Measurements from ENCODE around the gene NT5DC1.

NT5DC1 gene

GRCh38 chr6:116144605-116145004 lies 44.0 kb downstream of the NT5DC1 start:
- no peak for DNase-seq

DNA sequence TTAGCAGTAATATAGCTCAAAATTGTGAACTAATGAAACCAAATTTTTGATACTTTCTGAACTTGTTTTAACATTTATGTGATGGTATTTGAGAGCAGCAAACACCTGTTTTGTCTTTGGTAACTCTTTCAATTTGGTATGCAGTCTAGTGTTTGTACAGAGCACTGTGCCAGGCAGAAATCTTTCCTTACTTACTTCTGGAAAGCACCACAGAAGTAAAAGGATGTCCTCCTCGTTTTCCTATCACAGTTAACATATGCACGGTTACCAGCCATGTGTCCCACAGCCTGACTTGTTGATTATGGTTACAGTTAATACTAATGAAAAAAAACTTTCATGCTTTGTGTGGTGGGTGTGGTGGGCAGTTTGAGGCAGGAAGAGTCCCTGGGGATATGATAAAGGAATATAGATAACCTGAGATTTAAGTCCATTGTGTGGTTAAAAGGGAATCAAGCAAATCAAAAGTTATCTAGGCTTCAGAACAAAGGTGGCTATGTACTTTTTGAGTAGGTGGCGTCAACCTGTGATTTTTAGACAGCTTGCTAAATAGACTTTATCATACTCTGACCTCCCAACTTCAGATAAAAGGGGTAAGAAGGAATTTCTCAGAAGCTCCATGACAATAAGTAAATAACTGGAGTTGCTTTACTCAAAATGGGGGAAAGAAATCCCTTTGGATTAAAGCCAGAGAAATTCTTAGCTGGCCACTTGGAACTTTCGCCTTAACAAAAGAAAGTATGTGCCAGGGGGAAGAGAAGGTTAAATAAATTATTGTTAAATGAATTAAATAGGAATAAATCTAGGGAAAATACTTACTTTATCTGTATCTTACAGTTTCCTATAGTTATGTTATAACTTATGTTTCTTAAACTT lies 45.4 kb downstream of the NT5DC1 start:
- no peak for DNase-seq

GRCh38 chr6:116152620-116153019 lies 52.0 kb downstream of the NT5DC1 start:
- DNase-seq = no peak

DNA sequence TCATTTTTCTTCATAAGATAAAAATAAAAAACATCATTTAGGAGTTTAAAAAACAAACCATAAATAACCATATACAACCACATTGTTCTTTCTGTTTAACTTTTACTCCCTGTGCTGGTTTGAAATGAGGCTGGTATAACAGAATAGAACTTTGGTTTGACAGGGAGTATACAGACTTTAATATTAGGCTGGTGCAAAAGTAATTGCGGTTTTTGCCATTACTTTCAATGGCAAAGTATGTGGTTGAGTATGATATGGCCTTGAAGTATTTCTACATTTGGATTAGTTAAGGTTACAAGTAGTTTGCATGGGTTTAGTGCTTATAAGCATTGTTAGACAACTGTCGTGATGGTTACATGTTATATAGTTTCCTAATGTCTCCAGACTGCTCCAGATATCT lies 54.2 kb downstream of the NT5DC1 start:
- DNase-seq = no peak

- DNase-seq = no peak
Measured at GRCh38 chr6:116156405-116157326, 56.0 kb downstream of the NT5DC1 start.

GRCh38 chr6:116157391-116157790 lies 56.7 kb downstream of the NT5DC1 start:
- no peak for DNase-seq

- DNase-seq = no peak
Measured at GRCh38 chr6:116158641-116159040, 58.0 kb downstream of the NT5DC1 start.

DNA sequence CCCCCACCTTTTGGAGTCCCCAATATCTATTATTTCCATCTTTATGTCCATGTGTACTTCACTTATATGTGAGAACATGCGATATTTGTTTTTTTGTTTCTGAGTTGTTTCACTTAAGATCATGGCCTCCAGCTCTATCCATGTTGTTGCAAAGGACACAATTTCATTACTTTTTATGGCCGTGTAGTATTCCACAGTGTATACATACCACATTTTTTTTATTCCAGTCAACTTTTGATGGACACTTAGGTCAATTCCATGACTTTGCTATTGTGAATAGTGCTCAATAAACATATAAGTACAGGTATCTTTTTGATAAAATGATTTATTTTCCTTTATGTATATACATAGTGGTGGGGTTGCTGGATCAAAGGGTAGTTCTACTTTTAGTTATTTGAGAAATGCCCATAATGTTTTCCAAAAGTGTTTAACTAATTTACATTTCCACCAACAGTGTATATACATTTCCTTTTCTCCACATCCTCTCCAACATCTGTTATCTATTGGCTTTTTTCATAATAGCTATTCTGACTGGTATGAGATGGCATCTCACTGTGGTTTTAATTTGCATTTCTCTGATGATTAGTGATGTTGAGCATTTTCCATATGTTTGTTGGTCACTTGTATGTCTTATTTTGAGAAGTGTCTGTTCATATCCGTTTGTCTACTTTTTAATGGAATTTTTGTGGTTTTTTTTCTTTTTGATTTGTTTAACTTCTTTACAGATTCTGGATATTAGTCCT lies 59.3 kb downstream of the NT5DC1 start:
- no peak for DNase-seq

DNA sequence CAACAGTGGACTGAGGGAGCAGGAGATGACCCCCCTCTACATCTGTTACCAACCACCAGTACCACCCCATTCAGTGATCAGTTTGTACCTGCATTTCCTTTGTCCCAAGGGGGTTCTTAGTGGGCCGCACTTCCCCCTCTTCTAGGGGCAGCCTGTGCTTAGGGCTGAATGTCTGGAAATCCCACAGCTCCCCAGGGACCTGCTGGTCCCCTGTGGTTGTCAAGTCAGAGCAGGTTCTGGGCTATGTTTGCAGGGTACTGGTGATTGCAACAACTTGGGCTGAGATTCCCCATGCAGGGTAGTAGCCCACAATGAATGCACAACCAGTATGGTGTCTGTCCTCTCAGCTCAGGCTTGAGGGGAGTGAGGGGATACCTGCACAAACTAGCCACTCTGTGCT lies 64.9 kb downstream of the NT5DC1 start:
- DNase-seq = peak in 1 of 2 donors; percentile 26

- no peak for DNase-seq
Measured at GRCh38 chr6:116166369-116166768, 65.7 kb downstream of the NT5DC1 start.

DNA sequence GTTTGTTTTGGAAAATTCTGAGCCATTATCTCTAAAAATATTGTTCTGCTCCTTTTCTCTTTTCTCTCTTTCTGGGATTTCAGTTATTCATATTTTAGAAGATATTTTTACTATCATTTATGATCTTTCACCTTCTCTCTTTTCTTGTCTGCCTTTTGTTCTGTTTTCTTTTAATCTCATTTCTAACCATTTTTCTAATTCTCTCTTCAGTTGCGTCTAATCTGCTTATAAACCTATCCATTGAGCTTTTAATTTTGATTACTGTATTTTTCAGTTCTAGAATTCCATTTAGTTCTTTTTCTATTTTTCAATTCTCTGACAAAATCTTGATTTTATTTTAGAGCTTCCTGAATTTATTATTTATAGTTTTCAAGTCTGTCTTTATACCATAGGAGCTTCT lies 67.5 kb downstream of the NT5DC1 start:
- DNase-seq = no peak

DNA sequence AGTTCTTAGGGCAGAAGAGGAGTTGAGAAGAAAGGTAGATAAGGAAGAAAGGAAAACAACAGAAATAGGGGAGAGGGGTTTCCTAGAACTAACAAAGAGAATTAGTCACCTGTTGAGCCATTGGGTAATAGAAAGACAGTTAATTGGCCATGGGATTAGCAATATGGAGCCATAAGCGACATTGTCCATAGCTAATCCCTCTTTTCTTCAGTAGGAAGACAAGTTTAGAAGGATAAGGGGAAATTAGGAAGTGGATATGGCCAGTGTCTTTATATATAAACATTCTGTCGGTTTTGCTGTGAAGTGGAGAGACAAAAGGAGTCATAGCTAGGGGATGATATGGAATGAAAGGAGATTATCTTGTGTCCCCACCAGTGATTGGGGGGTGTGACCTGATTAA lies 69.2 kb downstream of the NT5DC1 start:
- DNase-seq = no peak

GRCh38 chr6:116170358-116171057 lies 69.9 kb downstream of the NT5DC1 start:
- DNase-seq = no peak

DNA sequence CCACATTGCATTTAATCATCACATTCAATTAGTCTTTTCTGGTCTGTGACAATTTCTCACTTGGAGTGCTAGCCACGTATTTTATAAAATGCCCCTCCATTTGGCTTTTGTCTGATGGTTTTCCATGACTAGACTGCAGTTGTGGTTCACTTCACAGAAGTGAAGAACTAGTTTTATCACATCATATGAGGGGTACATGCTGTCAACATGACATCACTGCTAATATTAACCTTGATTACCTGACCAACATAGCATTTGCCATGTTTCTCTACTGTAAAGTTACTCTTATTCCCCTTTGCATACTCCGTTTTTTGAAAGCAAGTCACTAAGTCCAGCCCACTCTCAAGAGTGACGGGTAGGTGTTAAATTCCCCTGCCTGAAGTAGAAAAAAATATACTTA lies 73.3 kb downstream of the NT5DC1 start:
- no peak for DNase-seq

- no peak for DNase-seq
Measured at GRCh38 chr6:116175344-116175743, 74.7 kb downstream of the NT5DC1 start.

DNA sequence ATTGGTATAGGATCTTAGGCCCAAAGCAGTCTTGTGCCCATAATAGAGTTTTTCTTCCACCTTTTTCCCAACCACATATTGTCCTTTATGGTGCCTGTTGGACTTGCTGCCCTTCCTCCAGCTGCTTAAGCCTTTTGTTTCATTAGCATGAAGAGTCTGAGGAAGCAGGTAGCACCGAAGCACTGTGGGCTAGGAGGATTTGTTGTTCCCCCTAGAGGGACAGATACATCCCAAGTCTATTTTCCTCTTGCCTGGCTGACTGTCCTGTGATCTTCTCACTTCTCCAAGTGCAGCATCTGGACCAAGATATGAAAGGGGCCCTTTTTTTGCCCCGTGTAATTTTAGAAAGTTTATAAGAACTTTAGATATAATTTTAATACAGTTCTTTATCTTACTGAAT lies 75.9 kb downstream of the NT5DC1 start:
- DNase-seq = no peak

GRCh38 chr6:116180375-116180774 lies 79.7 kb downstream of the NT5DC1 start:
- DNase-seq = no peak

GRCh38 chr6:116189472-116189871 lies 88.8 kb downstream of the NT5DC1 start:
- no peak for DNase-seq

- DNase-seq = no peak
Measured at GRCh38 chr6:116190550-116190949, 89.9 kb downstream of the NT5DC1 start.

DNA sequence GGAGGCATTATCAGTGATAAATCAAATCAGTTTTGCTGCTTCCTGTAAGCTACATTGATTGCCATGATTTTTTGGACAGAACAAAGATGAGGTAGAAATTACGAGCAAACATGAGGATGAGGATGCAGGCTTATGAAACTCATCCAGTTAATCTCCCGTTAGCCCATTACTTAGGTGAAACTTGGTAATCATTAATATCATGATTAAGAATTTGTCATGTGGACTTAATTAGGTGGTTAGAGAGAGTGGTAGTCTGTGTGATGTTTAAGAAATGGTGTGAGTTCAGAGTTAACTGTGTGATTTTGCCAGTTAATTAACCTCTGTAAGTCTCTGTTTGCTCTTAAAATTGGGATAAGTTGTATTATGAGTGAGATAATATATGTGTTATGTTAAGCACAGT lies 91.2 kb downstream of the NT5DC1 start:
- no peak for DNase-seq

GRCh38 chr6:116192786-116193185 lies 92.1 kb downstream of the NT5DC1 start:
- DNase-seq = no peak

- DNase-seq = no peak
Measured at GRCh38 chr6:116196841-116197240, 96.2 kb downstream of the NT5DC1 start.

Measured in CD4-positive, alpha-beta T cell treated with Interleukin-4 for 1 hour (primary cell).